Smooth muscle cell (in vitro differentiated cells): ENCODE data around the gene ATG5. TPM values are rescaled to one million over a fixed set of nuclear protein-coding genes. Genes with fewer than 3 reads are reported as not detected.
A peak's percentile ranks its signal among the peaks of the same experiment; 100 is the strongest.

Experiments used
- DNase-seq: peaks from one replicate; lab custom pipeline; 2025; ENCODE audit not compliant: unreplicated experiment; lab: John Stamatoyannopoulos, UW
- H2AFZ ChIP-seq: fragments of 200-600 bp; sonication (generic); 2 replicates; pipeline ENCODE4 v1.6.0; 2016; ENCODE audit warnings: antibody characterized with exemption, low read depth, mild to moderate bottlenecking
- H3F3A ChIP-seq: fragments of 200-600 bp; sonication (generic); 2 replicates; pipeline ENCODE4 v1.6.0; 2017; ENCODE audit warnings: antibody characterized with exemption, low read depth
- H3K27ac ChIP-seq: fragments of 200-600 bp; sonication (generic); 2 replicates; pipeline ENCODE4 v1.5.1; 2016; ENCODE audit warnings: low read depth, mild to moderate bottlenecking
- H3K27me3 ChIP-seq: fragments of 200-600 bp; sonication (generic); 2 replicates; pipeline ENCODE4 v1.6.1; 2016; ENCODE audit warnings: low read depth, mild to moderate bottlenecking
- H3K36me3 ChIP-seq: fragments of 200-600 bp; sonication (generic); 2 replicates; pipeline ENCODE4 v1.5.1; 2016; ENCODE audit warnings: low read depth
- H3K4me1 ChIP-seq: fragments of 200-600 bp; sonication (generic); 2 replicates; pipeline ENCODE4 v1.5.1; 2016; ENCODE audit warnings: low read depth
- H3K4me2 ChIP-seq: fragments of 200-600 bp; sonication (generic); 2 replicates; pipeline ENCODE4 v1.6.0; 2016; ENCODE audit warnings: mild to moderate bottlenecking
- H3K4me3 ChIP-seq: fragments of 200-600 bp; sonication (generic); 2 replicates; pipeline ENCODE4 v1.5.1; 2016; ENCODE audit warnings: mild to moderate bottlenecking
- H3K79me2 ChIP-seq: fragments of 200-600 bp; sonication (generic); 2 replicates; pipeline ENCODE4 v1.6.0; 2016; ENCODE audit warnings: low read depth, mild to moderate bottlenecking
- H3K9ac ChIP-seq: fragments of 200-600 bp; sonication (generic); 2 replicates; pipeline ENCODE4 v1.6.0; 2016; ENCODE audit warnings: low read depth
- H3K9me3 ChIP-seq: fragments of 200-600 bp; sonication (generic); replicated peaks from 2 replicates; pipeline ENCODE4 v1.5.1; 2016; ENCODE audit warnings: low read depth
- H4K20me1 ChIP-seq: fragments of 200-600 bp; sonication (generic); 2 replicates; pipeline ENCODE4 v1.6.0; 2016; ENCODE audit warnings: low read depth
- WGBS: methylation state at CpG from one replicate; pipeline ENCODE4 v1.1.7; 2016; ENCODE audit warnings: low lambda C conversion rate; 5-methylcytosine and 5-hydroxymethylcytosine counted together
- polyA plus RNA-seq: library from polyadenylated mRNA; unstranded; fragments of >200 nt; fragmentation: Nextera tagmentation; extraction: Ambion mirVana; gene quantifications from 2 replicates; pipeline ENCODE4 v1.2.1, GENCODE V29; 2016
- total RNA-seq: library from RNA; depleted of rRNA; stranded (reverse); fragments of >200 nt; gene quantifications from 2 replicates; pipeline ENCODE4 v1.2.3, GENCODE V29; 2014
- TF ChIP-seq, protein P1 (sequence below): fragments of 200-600 bp; sonication (generic); IDR thresholded peaks from 2 replicates; pipeline ENCODE4 v1.5.1; 2017; ENCODE audit warnings: borderline replicate concordance, mild to moderate bottlenecking, antibody characterized with exemption; ENCODE audit not compliant: insufficient read depth, poor library complexity, severe bottlenecking

Gene ATG5
- total and polyA plus RNA-seq, 2 experiments from 2014 or later: 33.7 to 34.4 TPM

DNA sequence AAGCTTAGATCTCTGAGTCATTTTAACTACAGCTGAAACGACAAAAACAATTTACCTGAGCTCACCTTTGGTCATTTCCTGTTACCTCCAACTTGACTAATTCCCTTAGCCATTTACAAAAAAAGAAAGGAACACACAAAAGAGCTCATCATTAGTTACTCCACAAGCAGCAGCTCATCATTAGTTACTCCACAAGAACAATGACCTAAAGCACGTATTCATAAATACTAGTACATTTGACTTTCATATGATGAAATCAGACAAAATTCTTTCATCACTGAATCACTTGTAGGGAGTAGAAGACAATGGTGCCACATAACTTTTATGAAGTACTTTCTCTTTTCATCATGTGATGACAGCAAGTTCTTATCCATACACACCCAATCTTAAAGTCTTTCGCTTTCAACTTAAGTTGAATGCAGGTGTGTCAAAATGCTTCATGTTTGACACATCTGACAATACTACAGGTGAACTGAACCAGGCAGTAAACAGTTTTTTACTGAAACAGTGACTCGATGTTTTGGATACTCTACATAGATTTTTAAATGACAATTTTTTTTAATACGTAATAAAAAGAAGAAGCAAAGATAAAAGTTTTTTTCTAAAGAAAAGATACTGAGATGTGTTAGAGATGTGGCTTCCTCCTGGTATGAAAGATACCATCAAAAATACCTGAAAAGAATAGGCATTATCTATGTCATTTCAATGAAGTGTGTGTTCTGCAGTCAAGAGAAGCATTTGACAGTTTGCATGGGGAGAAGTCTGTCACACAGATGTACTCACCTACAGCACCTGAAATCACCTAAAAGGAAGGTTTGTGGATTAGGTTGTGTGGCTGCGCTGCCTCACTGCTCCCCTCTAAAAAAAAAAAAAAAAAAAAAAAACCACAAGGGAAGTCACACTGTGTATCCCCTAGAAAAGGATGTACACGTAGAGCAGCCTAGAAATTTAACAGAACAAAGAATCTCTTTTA lies 130.3 kb downstream of the ATG5 start:
- H3K4me1 ChIP-seq: no peaks in the 10 kb centered on the region
- TF ChIP-seq, protein P1, sequence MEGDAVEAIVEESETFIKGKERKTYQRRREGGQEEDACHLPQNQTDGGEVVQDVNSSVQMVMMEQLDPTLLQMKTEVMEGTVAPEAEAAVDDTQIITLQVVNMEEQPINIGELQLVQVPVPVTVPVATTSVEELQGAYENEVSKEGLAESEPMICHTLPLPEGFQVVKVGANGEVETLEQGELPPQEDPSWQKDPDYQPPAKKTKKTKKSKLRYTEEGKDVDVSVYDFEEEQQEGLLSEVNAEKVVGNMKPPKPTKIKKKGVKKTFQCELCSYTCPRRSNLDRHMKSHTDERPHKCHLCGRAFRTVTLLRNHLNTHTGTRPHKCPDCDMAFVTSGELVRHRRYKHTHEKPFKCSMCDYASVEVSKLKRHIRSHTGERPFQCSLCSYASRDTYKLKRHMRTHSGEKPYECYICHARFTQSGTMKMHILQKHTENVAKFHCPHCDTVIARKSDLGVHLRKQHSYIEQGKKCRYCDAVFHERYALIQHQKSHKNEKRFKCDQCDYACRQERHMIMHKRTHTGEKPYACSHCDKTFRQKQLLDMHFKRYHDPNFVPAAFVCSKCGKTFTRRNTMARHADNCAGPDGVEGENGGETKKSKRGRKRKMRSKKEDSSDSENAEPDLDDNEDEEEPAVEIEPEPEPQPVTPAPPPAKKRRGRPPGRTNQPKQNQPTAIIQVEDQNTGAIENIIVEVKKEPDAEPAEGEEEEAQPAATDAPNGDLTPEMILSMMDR: no peak
- no peak overlapping the region for H3K4me2 ChIP-seq
- H4K20me1 ChIP-seq: no peaks in the 10 kb centered on the region
- H3F3A ChIP-seq: no peaks in the 10 kb centered on the region
- H3K79me2 ChIP-seq: no peaks in the 10 kb centered on the region
- H3K4me3 ChIP-seq: no peak overlapping the region
- no peak for DNase-seq
- peak overlapping the region; percentile 52 for H3K27ac ChIP-seq
- no peaks in the 10 kb centered on the region for H3K36me3 ChIP-seq
- no peak overlapping the region for H2AFZ ChIP-seq
- no peaks in the 10 kb centered on the region for H3K27me3 ChIP-seq
- H3K9me3 ChIP-seq: no peaks in the 10 kb centered on the region
- no peak overlapping the region for H3K9ac ChIP-seq
- WGBS: 82% methylated on average over 7 of the region's 7 CpGs

DNA sequence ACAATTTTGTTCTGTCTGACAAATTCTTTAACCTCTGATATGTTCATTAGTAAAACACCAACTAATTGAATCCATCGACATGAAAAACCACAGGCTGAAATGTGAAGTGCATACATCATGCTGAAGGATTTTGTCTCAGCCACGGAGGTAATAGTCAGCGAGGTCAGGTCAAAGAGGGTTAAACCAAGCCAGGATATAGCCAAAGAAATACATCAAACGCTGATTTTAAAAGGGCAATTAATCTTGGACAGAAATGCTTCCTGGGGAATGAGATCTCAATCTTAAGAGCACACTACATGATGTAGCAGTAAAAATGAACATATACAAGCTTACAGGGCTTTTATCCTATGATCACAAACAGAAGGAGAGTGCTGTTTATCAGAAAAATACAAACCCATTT lies 132.7 kb downstream of the ATG5 start:
- H3K79me2 ChIP-seq: no peaks in the 10 kb centered on the region
- no peak overlapping the region for H2AFZ ChIP-seq
- H3K9ac ChIP-seq: no peak overlapping the region
- peak overlapping the region; percentile 3 for H3K4me2 ChIP-seq
- H3K36me3 ChIP-seq: no peaks in the 10 kb centered on the region
- H3K27ac ChIP-seq: no peak overlapping the region
- DNase-seq: no peak
- no peak overlapping the region for H3K4me3 ChIP-seq
- H3K9me3 ChIP-seq: no peaks in the 10 kb centered on the region
- TF ChIP-seq, protein P1: no peak
- no peaks in the 10 kb centered on the region for H3K27me3 ChIP-seq
- H4K20me1 ChIP-seq: no peaks in the 10 kb centered on the region
- WGBS: 47% methylated on average over 4 of the region's 4 CpGs
- H3K4me1 ChIP-seq: peaks cover 7% of the 10 kb centered on the region
- H3F3A ChIP-seq: no peaks in the 10 kb centered on the region

DNA sequence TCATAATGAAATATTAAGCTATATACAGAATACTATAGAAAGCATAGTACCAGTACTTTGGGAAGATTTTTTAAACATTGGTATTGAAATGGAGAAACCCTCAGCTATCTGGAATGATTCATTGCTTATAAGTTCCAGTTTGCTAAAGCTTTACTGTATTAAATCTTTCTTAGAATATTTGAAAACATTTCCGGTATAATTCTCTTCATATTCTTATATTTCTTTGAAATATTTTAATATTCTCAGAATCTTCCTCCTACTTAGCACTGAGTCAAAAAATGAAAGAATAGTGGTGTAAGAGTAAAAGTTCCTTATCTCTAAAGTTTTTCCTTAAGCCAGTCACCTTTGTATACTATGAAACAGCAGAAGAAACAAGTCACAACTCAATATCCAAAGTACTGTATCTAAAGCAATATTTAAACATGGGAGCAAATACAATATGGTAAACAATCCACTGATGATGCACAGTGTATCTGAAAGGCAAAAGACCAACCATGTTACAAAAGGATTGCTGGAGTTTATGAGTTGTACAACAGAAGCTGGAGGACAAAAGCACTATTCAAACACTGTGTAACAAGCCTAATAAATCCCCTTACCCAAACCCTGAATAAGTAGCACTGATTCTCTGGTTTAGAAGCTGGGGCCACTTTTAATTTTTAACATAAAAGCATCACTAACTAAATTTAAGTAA lies 137.3 kb downstream of the ATG5 start:
- Histone ChIP-seq H2AFZ (no peak overlapping the region), H3F3A (no peaks in the 10 kb centered on the region), H3K9me3 (no peaks in the 10 kb centered on the region), H3K79me2 (no peaks in the 10 kb centered on the region), H4K20me1 (no peaks in the 10 kb centered on the region), H3K4me2 (no peak overlapping the region), H3K4me3 (no peak overlapping the region), H3K27ac (no peak overlapping the region), H3K4me1 (peaks cover 7% of the 10 kb centered on the region), H3K27me3 (no peaks in the 10 kb centered on the region), H3K9ac (no peak overlapping the region), H3K36me3 (no peaks in the 10 kb centered on the region)
- no peak for DNase-seq
- 96% methylated on average over 1 of the region's 1 CpG for WGBS
- TF ChIP-seq, protein P1: no peak
